Activated naive CD4-positive, alpha-beta T cell (primary cell): ENCODE measurements around the gene SYTL4.
"Not testable (repeated sequence)": the region's sequence is repeated elsewhere in the genome, so short reads cannot be mapped to it uniquely, and the experiment has no call there.

ENCODE experiments used
- DNase-seq, 4 experiments: peaks; one replicate each; lab custom pipeline; 2025; lab: John Stamatoyannopoulos, UW

The SYTL4 gene

DNA sequence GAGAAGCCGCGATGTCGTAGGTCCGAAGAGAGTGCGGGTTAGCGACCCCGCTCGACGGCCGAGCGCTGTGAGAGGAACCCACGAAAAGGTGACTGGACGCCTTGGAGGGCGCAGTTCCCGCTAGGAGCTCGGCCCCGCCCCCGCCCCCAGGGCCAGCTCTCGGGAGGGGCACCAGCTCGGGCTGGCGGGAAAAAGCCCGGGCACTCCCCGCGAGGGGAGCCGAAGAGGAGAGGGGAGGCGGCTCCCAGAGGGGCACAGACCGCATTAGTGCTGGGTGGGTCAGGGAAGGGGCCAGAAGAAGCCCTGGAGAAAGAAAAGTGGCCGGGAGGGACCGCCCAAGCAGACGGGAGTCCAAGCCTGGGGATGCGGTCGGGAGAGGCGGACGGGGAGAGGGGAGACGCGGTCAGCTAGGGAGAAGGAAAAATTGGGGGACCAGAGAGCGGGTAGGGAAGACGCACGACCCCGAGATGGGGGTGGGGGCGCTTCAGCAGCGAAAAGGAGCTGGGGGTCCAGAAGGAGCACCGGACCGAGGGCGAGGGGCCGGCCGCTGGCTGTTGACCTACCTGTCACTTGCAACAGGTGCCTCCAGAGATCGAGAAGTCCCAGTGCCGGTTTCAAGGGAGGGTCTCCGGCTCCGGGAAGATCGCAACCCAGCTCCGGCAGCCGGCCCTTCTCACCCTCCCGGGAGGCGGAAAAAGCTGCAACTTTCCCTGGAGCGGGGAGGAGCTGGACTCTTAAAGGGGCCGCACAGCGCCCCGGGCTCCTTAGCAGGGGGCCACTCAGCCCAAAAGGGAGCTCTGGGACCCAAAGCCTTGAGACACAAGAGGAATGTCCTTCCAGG is at the start of gene SYTL4:
Gene SYTL4 (minus strand): TSS at position 681 of the 841 bp plus-strand sequence. CDS start 30,084 bp downstream, outside the sequence.
- DNase-seq, result no peak

- DNase-seq, result not testable (repeated sequence)
Measured at GRCh38 chrX:100769439-100769838, 37.5 kb upstream of the SYTL4 start.

GRCh38 chrX:100768679-100769338 is 36.9 kb upstream of the SYTL4 start:
- peak; percentile 52 to 94 (median 71) for DNase-seq

GRCh38 chrX:100750883-100751282 is 19.0 kb upstream of the SYTL4 start:
- no peak for DNase-seq

DNA sequence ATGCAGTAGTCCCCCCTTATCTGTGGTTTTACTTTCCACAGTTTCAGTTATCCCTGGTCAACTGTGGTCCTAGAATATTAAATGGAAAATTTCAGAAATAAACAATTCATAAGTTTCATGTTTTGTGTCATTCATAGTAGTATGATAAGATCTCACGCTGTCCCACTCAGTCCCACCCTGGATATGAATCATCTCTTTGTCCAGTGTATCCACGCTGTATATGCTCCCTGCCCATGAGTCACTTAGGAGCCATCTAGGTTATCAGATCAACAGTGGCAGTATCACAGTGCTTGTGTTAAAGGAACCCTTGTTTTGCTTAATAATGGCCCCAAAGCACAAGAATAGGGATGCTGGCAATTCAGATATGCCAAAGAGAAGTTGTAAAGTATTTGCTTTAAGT is 16.2 kb upstream of the SYTL4 start:
- no peak for DNase-seq

GRCh38 chrX:100747703-100748102 is 15.8 kb upstream of the SYTL4 start:
- DNase-seq, result no peak

DNA sequence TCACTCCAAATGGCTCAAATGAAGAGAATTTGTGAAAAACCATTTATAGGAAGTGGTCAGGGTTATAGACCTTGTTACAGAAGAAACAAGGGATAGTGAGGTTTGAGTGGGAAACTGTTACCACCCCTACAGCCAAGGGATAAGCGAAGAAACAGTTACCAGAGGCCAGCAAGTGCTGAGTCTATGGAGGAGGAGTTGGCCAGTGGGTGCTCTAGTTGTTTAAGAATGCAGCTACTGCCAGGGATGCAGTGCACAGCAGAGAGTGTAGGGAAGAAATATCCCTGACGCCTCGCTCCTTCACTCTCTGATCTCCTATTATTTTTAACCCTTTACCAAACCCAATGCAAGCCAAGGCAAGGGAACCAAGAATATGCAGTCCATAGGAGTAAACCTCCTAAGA is 15.2 kb upstream of the SYTL4 start:
- DNase-seq, result no peak

DNA sequence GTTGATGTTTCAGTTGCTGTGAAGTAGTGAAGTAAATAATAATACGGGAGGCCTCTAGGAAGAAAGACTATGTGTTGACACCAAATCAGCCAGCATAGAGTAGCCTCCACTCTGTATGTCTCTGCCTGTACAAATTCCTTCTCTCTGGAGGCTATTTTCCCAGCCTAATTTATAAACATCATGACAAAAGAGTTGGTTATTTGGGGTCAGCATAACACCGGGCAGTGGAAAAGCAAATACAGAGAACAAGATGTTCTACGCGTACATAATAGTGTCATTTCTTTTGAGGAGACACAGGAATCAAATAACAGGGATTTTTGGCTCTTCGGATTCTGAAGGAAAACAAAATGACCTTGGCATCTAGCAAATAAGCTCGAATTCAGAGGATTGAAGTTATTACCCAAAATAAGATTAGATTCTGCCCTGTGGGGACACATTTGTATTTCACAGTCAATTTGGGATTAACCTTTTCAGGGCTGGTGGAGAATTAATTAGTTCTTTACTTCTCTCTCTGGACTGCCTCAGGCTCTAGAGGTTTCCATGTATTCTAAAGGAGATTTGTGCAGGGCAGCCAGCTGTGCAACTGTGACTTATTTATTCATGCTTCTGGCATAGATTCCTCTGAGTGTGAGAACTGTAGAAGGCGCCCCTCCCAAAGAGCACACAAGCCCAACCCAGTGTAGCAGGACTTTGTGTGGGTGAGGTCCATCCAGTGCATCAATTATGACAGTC is 14.1 kb upstream of the SYTL4 start:
- DNase-seq, result no peak

GRCh38 chrX:100745205-100745604 is 13.3 kb upstream of the SYTL4 start:
- DNase-seq, result no peak

GRCh38 chrX:100743009-100743607 is 11.2 kb upstream of the SYTL4 start:
- DNase-seq, result no peak

DNA sequence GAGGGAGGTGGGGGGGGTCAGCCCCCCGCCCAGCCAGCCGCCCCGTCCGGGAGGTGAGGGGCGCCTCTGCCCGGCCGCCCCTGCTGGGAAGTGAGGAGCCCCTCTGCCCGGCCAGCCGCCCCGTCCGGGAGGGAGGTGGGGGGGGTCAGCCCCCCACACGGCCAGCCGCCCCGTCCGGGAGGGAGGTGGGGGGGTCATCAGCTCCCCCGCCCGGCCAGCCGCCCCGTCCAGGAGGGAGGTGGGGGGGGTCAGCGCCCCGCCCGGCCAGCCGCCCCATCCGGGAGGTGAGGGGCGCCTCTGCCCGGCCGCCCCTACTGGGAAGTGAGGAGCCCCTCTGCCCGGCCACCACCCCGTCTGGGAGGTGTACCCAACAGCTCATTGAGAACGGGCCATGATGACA is 7.9 kb downstream of the SYTL4 start:
- DNase-seq, result not testable (repeated sequence)

DNA sequence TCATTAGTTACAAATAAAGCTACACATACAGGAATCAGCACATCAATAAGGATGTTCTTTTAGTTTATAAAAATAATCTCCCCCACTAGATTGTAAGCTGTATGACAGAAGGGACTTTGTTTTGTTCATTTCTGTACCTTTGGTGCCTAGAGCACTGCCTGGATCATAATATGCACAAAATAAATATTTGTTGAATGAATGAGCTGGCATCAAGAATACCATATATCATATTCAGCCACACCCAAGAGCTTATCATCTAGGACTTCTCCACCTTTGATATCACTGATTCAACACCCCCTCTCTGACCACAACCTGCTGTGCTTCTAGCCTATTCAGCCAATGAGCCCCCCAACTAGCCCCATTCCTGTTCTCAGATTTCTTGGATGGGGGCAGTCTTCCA is 10.6 kb downstream of the SYTL4 start:
- no peak for DNase-seq

- no peak for DNase-seq
Measured at GRCh38 chrX:100720301-100720700, 11.6 kb downstream of the SYTL4 start.

DNA sequence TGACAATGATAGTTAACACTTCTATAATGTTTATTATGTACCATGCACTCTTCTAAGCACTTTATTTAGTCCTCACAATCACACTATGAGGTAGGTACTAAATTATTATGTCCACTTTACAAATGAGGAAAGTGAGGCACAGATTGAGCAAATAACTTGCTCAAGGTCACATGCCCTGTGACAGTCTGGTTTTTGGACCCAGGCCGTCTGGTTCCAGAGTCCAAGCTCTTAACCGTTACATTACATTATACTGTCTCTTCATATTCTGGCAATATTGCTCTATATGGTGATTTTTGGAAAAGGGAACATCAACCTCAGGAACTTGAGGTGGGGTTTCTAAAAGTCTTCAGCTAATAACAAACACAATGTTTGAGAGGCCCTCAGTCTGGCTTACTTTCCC is 12.8 kb downstream of the SYTL4 start:
- DNase-seq, result no peak

DNA sequence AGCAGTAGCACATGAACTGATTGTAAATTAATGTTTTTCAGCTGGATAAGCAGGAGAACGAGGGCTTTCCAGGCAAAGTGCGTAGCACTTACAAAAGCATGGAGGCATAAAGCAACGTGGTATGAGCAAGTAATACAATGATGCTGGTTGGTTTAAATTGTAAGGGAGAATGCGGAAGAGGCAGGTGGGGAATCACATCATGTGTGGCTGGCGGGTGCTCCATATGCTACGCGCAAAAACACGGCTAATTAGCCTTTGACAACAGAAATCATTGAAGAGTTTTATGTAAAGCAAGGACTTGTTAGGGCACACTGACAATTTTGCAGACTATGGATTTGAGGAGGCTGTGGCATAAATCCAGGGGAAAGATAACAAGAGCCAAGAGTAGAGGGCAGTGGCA is 14.6 kb downstream of the SYTL4 start:
- DNase-seq, result no peak

GRCh38 chrX:100710816-100711215 is 21.1 kb downstream of the SYTL4 start:
- DNase-seq, result no peak

DNA sequence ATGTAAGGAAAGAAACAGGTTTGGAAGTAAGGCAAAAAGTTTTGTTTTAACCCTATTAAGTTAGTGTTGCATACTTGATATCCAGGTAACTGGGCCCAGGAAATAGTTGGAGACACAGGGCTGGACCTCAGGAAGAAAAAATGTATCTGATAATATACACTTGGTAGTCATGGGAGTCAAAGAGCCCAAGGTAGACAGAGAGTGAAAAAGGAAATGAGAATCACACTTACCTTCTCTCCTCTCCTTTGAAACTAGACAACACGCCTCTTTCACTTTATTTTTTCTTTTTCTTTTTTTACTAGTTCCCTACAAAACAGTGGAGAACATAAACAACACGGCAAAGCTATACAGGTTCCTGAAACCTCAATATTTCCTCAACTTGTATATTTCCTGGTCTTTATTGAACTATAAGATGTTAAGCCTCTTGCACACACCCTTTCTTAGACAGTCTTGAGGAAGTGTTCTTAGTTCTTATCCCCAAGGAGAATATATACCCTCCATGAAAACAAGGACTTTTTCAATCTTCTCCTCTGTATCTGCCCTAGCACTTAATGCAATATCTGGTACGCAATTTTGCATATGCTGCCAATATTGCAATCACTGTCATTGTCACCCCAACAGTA is 27.2 kb downstream of the SYTL4 start:
- no peak for DNase-seq

GRCh38 chrX:100700809-100701208 is 31.1 kb downstream of the SYTL4 start:
- no peak for DNase-seq

GRCh38 chrX:100698551-100698950 is 33.4 kb downstream of the SYTL4 start:
- DNase-seq, result no peak

- no peak for DNase-seq
Measured at GRCh38 chrX:100696699-100697351, 35.1 kb downstream of the SYTL4 start.

GRCh38 chrX:100695991-100696390 is 35.9 kb downstream of the SYTL4 start:
- no peak for DNase-seq
